ENCODE results near the gene OR13D1. TPM values are rescaled to one million over a fixed set of nuclear protein-coding genes. Genes with fewer than 3 reads are reported as not detected.

Gene OR13D1, protein sequence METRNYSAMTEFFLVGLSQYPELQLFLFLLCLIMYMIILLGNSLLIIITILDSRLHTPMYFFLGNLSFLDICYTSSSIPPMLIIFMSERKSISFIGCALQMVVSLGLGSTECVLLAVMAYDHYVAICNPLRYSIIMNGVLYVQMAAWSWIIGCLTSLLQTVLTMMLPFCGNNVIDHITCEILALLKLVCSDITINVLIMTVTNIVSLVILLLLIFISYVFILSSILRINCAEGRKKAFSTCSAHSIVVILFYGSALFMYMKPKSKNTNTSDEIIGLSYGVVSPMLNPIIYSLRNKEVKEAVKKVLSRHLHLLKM
- total RNA-seq = not detected in 2 replicates

GRCh38 chr9:104694218-104694617, at the start of gene OR13D1:
Gene OR13D1, plus strand, starts transcription at chr9:104694518. Its CDS starts 0 bp downstream, at chr9:104694518.

Other genes starting within 250 kb of the OR13D1 start
- not detected in 2 replicates for gene OR13F1, start 190.3 kb upstream of the OR13D1 start, total RNA-seq
- not detected in 2 replicates for gene OR13C4, start 167.3 kb upstream of the OR13D1 start, total RNA-seq
- gene OR13C3, start 157.7 kb upstream of the OR13D1 start, total RNA-seq = not detected in 2 replicates
- not detected in 2 replicates for gene OR13C8, start 125.3 kb upstream of the OR13D1 start, total RNA-seq
- not detected in 2 replicates for gene OR13C5, start 95.1 kb upstream of the OR13D1 start, total RNA-seq
- gene OR13C2, start 88.9 kb upstream of the OR13D1 start, total RNA-seq = not detected in 2 replicates
- gene OR13C9, start 76.3 kb upstream of the OR13D1 start, total RNA-seq = not detected in 2 replicates
- 37.9 and 42.2 TPM in 2 replicates for gene NIPSNAP3A, start 53.2 kb downstream of the OR13D1 start, total RNA-seq
- gene NIPSNAP3B, start 69.6 kb downstream of the OR13D1 start, total RNA-seq = 0.46 and 0.59 TPM in 2 replicates
- 198 and 229 TPM in 2 replicates for gene ABCA1, start 233.6 kb downstream of the OR13D1 start, total RNA-seq

Data from smooth muscle cell of the umbilical artery (primary cell).